ENCODE measurements around the gene L1TD1. TPM values are rescaled to one million over a fixed set of nuclear protein-coding genes. Genes with fewer than 3 reads are reported as not detected.
"Not testable (repeated sequence)": the region's sequence is repeated elsewhere in the genome, so short reads cannot be mapped to it uniquely, and the experiment has no call there.

Gene L1TD1
- total RNA-seq, 1 experiment from 2014 or later, result 0.18 TPM

DNA sequence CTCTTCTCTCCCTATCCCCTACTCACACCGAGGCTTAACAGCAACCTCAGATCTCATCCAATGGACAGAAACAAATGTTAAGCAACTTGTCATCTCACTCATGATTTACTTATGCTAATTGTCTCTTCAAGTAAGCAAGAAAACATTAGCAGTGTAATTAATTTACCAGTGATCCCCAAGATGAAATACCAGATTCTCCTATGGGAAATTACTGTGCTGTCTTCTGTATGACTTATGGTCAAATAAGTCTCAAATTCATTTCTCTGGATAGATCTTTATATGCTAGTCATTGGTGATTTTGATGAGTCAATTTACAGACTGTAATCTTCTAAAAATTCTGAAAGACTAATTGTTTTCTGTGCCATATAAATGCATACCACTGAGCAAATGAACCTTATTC lies 32.9 kb upstream of the L1TD1 start:
- no peak overlapping the region for H3K27ac ChIP-seq (ENCODE audit: low read length)
- H3K27me3 ChIP-seq (ENCODE audit: control insufficient read depth, insufficient read depth, low read length), result no peaks in the 10 kb centered on the region
- H3K4me1 ChIP-seq (ENCODE audit: control insufficient read depth, insufficient read depth, low read length), result no peaks in the 10 kb centered on the region
- no peaks in the 10 kb centered on the region for H3K9me3 ChIP-seq (ENCODE audit: control insufficient read depth, insufficient read depth, low read depth, low read length)
- POLR2A ChIA-PET, result no interaction called here
- no peak for ATAC-seq
- intact Hi-C loops (cut with micrococcal nuclease; ENCODE audit: unreplicated experiment), result no loop called here
- TF ChIP-seq, protein P1, sequence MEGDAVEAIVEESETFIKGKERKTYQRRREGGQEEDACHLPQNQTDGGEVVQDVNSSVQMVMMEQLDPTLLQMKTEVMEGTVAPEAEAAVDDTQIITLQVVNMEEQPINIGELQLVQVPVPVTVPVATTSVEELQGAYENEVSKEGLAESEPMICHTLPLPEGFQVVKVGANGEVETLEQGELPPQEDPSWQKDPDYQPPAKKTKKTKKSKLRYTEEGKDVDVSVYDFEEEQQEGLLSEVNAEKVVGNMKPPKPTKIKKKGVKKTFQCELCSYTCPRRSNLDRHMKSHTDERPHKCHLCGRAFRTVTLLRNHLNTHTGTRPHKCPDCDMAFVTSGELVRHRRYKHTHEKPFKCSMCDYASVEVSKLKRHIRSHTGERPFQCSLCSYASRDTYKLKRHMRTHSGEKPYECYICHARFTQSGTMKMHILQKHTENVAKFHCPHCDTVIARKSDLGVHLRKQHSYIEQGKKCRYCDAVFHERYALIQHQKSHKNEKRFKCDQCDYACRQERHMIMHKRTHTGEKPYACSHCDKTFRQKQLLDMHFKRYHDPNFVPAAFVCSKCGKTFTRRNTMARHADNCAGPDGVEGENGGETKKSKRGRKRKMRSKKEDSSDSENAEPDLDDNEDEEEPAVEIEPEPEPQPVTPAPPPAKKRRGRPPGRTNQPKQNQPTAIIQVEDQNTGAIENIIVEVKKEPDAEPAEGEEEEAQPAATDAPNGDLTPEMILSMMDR (IDR thresholded peaks at IDR 0.05), result no peak
- TF ChIP-seq REST (IDR thresholded peaks at IDR 0.05; ENCODE audit: insufficient read depth in 1 of 2, low read depth in 2 of 2, low read length in 1 of 2) (no peak), POLR2AphosphoS5 (IDR thresholded peaks at IDR 0.05; ENCODE audit: low read depth, low read length) (no peak), SIN3A (IDR thresholded peaks at IDR 0.05; ENCODE audit: borderline replicate concordance, insufficient read depth, low read depth, low read length) (no peak), TCF7L2 (IDR thresholded peaks at IDR 0.05; ENCODE audit: low read depth, low read length) (no peak)
- no peaks in the 10 kb centered on the region; the same call in 1 of the 2 replicates for H3K36me3 ChIP-seq (ENCODE audit: control insufficient read depth, insufficient read depth, low read length)
- H3K4me3 ChIP-seq (ENCODE audit: low read depth in 2 of 2, low read length in 2 of 2), result no peak overlapping the region
- no peak for DNase-seq (ENCODE audit: low read depth, low spot score)
- no TSS peak for BruUV-seq (replicated peaks)
- in situ Hi-C loops (cut with HindIII; ENCODE audit: low pct_unique_long_range_greater_than_20kb, low sequenced_read_pairs), result no loop called here
- CTCF ChIA-PET, result no interaction called here

DNA sequence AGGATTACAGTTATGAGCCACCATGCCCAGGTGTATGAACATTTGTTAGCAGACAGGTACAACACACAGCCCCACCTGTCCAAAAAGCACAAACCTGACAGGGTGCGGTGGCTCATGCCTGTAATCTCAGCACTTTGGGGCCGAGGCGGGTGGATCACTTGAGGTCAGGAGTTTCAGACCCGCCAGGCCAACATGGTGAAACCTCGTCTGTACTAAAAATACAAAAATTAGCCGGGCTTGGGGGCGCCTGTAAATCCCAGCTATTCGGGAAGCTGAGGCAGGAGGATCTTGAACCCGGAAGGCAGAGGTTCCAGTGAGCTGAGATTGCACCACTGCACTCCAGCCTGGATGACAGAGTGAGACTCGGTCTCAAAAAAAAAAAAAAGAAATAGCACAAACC lies 24.3 kb upstream of the L1TD1 start:
- H3K4me1 ChIP-seq (ENCODE audit: control insufficient read depth, insufficient read depth, low read length); H3K27ac ChIP-seq (ENCODE audit: low read length); ATAC-seq; intact Hi-C loops (cut with micrococcal nuclease; ENCODE audit: unreplicated experiment); DNase-seq (ENCODE audit: low read depth, low spot score); BruUV-seq (replicated peaks); H3K4me3 ChIP-seq (ENCODE audit: low read depth in 2 of 2, low read length in 2 of 2); CTCF ChIA-PET; in situ Hi-C loops (cut with HindIII; ENCODE audit: low pct_unique_long_range_greater_than_20kb, low sequenced_read_pairs); H3K36me3 ChIP-seq (ENCODE audit: control insufficient read depth, insufficient read depth, low read length); H3K9me3 ChIP-seq (ENCODE audit: control insufficient read depth, insufficient read depth, low read depth, low read length); POLR2A ChIA-PET; H3K27me3 ChIP-seq (ENCODE audit: control insufficient read depth, insufficient read depth, low read length): not testable (repeated sequence)

- POLR2A ChIA-PET, result no interaction called here
- Histone ChIP-seq H3K27me3 (ENCODE audit: control insufficient read depth, insufficient read depth, low read length) (no peaks in the 10 kb centered on the region), H3K4me3 (ENCODE audit: low read depth in 2 of 2, low read length in 2 of 2) (no peak overlapping the region), H3K9me3 (ENCODE audit: control insufficient read depth, insufficient read depth, low read depth, low read length) (no peaks in the 10 kb centered on the region), H3K4me1 (ENCODE audit: control insufficient read depth, insufficient read depth, low read length) (no peaks in the 10 kb centered on the region), H3K36me3 (ENCODE audit: control insufficient read depth, insufficient read depth, low read length) (no peaks in the 10 kb centered on the region), H3K27ac (ENCODE audit: low read length) (no peak overlapping the region)
- peak; percentile 25 for DNase-seq (ENCODE audit: low read depth, low spot score)
- intact Hi-C loops (cut with micrococcal nuclease; ENCODE audit: unreplicated experiment) (loop anchor here (1.0 kb wide), 1 partner anchor 232 kb away; no protein-coding TSS in a partner anchor), in situ Hi-C loops (cut with HindIII; ENCODE audit: low pct_unique_long_range_greater_than_20kb, low sequenced_read_pairs) (no loop called here)
- CTCF ChIA-PET, result interaction anchor here (0.6 to 1.6 kb wide), 9 partner anchors 45 to 1260 kb away, joined by 3 to 6 read pairs (median 4); no protein-coding TSS in a partner anchor
- peak; percentile 82 for ATAC-seq
- TF ChIP-seq, protein P1 (IDR thresholded peaks at IDR 0.05), result peak; percentile 80
- TF ChIP-seq TCF7L2 (IDR thresholded peaks at IDR 0.05; ENCODE audit: low read depth, low read length), result no peak
- BruUV-seq (replicated peaks), result no TSS peak
Measured at GRCh38 chr1:62175568-62176179, 19.0 kb upstream of the L1TD1 start.

Measured in Panc1 (cell line).